Activated T-cell treated with anti-CD3 and anti-CD28 coated beads, Interleukin-2, amount 50 U/mL, for 4 hours (primary cell): ENCODE measurements around the gene LRTM2. TPM values are rescaled to one million over a fixed set of nuclear protein-coding genes. Genes with fewer than 3 reads are reported as not detected.
A peak's percentile ranks its signal among the peaks of the same experiment; 100 is the strongest.
"Not testable (repeated sequence)": the region's sequence is repeated elsewhere in the genome, so short reads cannot be mapped to it uniquely, and the experiment has no call there.

ENCODE experiments used
- ATAC-seq, 2 donors: fragments of 200-7000 bp; cut with Tn5 transposase; one replicate each; pipeline ENCODE4 v1.10.0; 2021
- DNase-seq: peaks from one replicate; pipeline ENCODE4 v3.0.0-alpha.2; 2020
- H3K27me3 Mint-ChIP-seq: one replicate; pipeline ENCODE4 v1.8.0; 2021; ENCODE audit warnings: low read depth, mixed read lengths
- H3K36me3 Mint-ChIP-seq: one replicate; pipeline ENCODE4 v1.8.0; 2022; ENCODE audit warnings: mixed read lengths; ENCODE audit not compliant: insufficient read depth
- H3K4me1 Mint-ChIP-seq: one replicate; pipeline ENCODE4 v1.8.0; 2021; ENCODE audit warnings: low read depth, mixed read lengths
- H3K4me3 Mint-ChIP-seq: one replicate; pipeline ENCODE4 v1.8.0; 2021; ENCODE audit warnings: mild to moderate bottlenecking, moderate library complexity, mixed read lengths
- H3K9me3 Mint-ChIP-seq: one replicate; pipeline ENCODE4 v1.8.0; 2021; ENCODE audit warnings: mixed read lengths
- total RNA-seq, 3 donors: library from RNA; stranded (reverse); gene quantifications; one replicate each; pipeline ENCODE4 v1.2.1, GENCODE V29; 2021

LRTM2 gene
- total RNA-seq, 3 donors from 2014 or later: 0.08 to 0.34 (median 0.27) TPM

DNA sequence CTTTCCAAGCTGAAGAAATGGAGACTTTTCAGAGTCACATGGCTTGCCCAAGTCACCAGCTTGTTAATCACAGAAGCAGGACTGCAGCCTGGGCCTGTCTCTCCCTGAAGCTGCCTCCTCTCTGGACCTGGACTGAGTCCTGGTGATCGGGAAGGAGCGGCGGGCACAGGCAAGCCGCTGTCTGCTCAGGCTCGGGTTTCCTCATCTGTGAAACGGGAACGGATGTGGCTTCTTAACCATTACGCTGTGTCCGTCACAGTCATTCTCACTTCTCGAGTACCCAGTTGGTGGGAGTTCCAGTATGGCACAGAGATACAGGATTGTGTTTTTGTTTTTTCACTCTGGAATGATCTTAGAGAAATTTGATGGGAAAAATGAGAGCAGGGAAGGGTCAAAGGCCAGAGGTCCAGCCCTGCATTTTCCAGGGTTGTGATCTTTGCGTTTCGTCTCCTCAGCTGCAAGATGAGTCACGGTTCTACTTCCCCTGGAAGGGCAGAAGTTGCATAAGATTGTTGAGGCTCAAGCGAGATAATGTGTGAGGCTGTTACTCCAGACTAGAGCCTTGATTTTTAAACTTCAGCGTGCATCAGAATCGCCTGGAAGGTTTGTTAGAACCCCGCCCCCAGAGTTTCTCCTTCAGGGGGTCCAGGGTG lies 7.6 kb upstream of the LRTM2 start:
- Mint-ChIP-seq H3K4me3 (peak overlapping the region; percentile 35), H3K4me1 (peaks cover 8% of the 10 kb centered on the region), H3K9me3 (no peaks in the 10 kb centered on the region), H3K36me3 (no peaks in the 10 kb centered on the region), H3K27me3 (peaks cover 4% of the 10 kb centered on the region)
- ATAC-seq (peak in 1 of 2 donors; percentile 23), DNase-seq (no peak)

DNA sequence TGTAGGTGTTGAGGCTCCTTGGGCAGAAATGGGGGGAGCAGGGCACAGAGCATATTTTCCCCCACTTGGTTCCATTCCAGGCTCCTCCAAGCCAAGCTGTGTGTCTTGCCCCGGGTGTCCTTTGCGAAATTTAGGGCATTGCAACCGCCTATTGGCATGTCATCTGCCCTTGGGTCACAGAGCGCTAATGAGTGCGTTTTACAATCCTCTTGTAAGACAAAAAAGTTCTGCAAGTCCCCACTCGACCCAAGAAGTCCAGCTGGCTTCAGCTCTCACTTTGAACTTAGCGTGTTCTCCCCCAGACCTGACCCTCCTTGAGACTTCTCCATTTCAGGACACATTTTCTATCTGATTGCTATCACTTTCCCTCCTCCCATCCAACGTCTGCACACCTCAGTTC lies 6.1 kb upstream of the LRTM2 start:
- peaks cover 9% of the 10 kb centered on the region for H3K27me3 Mint-ChIP-seq
- no peaks in the 10 kb centered on the region for H3K36me3 Mint-ChIP-seq
- DNase-seq (no peak), ATAC-seq (no peak)
- no peaks in the 10 kb centered on the region for H3K9me3 Mint-ChIP-seq
- H3K4me1 Mint-ChIP-seq: peaks cover 5% of the 10 kb centered on the region
- H3K4me3 Mint-ChIP-seq: no peak overlapping the region

DNA sequence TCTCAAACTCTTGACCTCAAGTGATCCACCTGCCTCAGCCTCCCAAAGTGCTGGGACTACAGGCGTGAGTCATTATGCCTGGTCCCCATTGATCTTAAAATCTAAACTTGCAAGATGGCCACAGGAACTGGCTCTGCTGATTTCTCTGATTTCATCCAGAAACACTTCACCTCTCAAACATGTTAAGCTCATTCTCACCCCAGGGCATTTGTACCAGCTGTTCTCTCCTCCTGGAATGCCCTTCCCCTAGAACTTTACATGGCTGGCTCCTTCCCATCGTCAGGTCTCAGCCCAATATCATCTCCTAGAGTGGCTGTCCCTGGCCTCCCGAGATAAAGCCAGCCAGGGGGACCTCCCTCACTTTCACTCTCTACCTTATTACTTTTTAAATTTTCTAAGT lies 5.3 kb upstream of the LRTM2 start:
- Mint-ChIP-seq H3K9me3 (no peaks in the 10 kb centered on the region), H3K4me3 (no peak overlapping the region), H3K4me1 (peaks cover 4% of the 10 kb centered on the region), H3K36me3 (no peaks in the 10 kb centered on the region), H3K27me3 (peaks cover 13% of the 10 kb centered on the region)
- DNase-seq (no peak), ATAC-seq (no peak)

DNA sequence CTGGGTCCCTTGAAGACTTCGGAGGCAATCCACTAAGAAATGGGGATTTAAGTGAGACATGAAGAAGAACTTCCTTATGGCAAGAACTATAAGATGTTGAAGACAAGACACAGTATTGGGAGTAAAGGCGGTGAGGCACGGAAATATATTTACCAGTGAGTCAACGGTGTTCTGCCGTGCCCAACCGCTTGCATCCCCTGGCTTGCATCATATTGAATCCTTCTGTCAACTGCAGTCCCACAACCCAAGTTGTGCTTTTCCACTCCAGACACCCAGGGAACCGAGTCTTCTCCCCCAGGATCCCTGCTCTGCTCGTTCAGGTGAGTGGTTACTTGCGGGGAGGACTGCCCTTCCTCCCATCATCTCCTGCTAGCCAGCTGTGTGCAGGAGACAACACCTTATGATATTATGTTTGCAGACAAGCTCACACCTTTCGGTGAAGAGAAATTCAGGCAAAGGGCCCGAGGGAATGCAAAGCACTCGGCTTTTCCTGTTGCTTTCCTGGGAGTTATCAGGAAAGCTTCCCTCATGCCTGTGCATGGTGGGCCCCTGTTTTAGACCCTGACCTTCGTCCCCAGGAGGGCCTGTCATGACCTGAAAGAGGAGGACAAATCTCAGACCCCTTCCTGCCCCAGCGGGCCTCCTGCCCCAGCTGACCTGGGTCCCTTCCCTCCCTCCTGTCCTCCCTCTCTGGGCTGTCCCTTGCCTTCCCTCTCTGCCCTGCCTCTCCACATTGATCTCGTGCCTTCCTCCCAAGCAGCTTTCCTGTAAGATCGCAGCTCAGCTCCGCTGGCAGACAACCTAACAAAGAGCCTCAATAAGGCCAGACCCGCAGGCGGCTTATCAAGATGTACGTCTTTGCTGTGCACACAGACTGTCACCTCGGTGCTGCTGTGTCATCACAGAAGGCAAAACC lies 4.3 kb upstream of the LRTM2 start:
- DNase-seq (no peak), ATAC-seq (no peak)
- H3K36me3 Mint-ChIP-seq: no peaks in the 10 kb centered on the region
- no peak overlapping the region for H3K4me3 Mint-ChIP-seq
- H3K27me3 Mint-ChIP-seq: peaks cover 21% of the 10 kb centered on the region
- no peaks in the 10 kb centered on the region for H3K9me3 Mint-ChIP-seq
- peaks cover 2% of the 10 kb centered on the region for H3K4me1 Mint-ChIP-seq

DNA sequence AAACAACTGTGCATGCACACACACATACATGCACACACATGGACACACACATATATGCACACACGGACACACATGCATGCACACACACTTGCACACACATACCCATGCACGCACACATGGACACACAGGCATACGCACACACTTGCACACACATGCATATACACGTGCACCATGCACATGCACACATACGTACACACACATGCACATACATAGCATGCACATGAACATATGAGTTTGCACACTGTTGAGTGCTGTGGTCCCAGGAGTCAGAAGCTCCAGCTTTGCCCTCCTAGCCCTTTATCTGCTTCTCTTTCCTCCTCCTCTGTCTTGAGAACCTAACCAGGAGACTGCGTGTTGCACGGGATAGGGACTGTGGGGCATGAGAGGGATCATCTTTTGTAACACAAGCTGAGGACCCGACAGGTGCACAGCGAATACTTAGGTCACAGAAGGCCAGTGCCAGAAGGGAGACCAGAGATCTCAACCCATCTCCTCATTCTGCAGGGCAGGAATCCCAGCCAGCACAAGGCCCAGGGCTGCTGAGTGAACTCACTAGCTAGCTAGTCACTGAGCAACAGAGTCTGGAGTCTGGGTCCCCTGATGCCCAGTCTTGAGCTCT lies 3.5 kb upstream of the LRTM2 start:
- Mint-ChIP-seq H3K4me3 (no peak overlapping the region), H3K9me3 (no peaks in the 10 kb centered on the region), H3K27me3 (peaks cover 26% of the 10 kb centered on the region), H3K4me1 (peaks cover 2% of the 10 kb centered on the region), H3K36me3 (no peaks in the 10 kb centered on the region)
- DNase-seq (no peak), ATAC-seq (no peak)

DNA sequence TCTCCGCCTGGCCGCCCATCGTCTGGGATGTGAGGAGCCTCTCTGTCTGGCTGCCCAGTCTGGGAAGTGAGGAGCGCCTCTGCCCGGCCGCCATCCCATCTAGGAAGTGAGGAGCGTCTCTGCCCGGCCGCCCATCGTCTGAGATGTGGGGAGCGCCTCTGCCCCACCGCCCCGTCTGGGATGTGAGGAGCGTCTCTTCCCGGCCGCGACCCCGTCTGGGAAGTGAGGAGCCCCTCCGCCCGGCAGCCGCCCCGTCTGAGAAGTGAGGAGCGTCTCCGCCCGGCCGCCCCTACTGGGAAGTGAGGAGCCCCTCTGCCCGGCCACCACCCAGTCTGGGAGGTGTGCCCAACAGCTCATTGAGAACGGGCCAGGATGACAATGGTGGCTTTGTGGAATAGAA lies 2.4 kb upstream of the LRTM2 start:
- H3K4me1 Mint-ChIP-seq, ATAC-seq, H3K4me3 Mint-ChIP-seq, H3K36me3 Mint-ChIP-seq, H3K9me3 Mint-ChIP-seq, DNase-seq: not testable (repeated sequence)
- H3K27me3 Mint-ChIP-seq: peaks cover 34% of the 10 kb centered on the region

DNA sequence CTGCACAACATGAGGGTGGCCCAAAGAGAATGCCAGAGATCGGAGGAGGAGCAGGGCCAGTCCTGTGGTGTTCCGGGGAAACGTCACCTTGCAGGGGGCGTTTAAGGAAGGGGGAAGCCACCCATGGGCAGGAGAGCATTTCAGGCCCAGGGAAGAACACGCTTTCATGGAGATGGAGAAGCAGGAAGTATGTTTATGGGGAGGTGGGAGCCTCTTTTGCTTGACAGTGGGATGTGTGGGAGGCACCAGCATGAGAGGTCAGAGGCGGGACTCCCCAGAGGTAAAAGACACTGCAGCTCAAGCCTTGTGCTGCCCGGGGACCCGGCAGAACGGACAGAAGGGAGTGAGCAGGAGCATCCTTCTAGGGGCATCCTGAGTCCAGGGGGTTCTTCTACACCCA lies 1.3 kb upstream of the LRTM2 start:
- Mint-ChIP-seq H3K9me3 (no peaks in the 10 kb centered on the region), H3K4me1 (peaks cover 2% of the 10 kb centered on the region), H3K4me3 (no peak overlapping the region), H3K36me3 (no peaks in the 10 kb centered on the region), H3K27me3 (peaks cover 37% of the 10 kb centered on the region)
- DNase-seq (no peak), ATAC-seq (no peak)

DNA sequence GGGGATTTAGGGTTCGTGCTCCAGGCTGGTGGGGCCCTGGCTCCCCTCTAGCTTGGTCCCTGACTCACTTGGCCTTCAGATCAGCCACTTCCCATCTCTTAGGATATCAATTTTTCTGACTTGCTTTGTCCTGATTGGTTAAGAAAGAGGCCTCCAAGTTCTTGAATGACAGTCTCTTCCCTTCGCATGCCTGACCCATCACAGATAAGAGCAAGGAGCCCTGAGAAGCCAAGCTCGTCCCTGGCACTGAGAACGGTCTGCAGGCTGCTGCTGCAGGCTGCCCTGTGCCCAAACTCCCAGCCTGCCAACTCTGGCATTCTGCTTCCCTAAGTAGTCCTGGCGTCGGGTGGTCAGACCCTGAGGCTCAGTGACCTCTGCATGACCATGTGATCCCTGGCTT lies 794 bp upstream of the LRTM2 start:
- Mint-ChIP-seq H3K36me3 (no peaks in the 10 kb centered on the region), H3K27me3 (peaks cover 35% of the 10 kb centered on the region), H3K4me3 (no peak overlapping the region), H3K4me1 (peaks cover 2% of the 10 kb centered on the region), H3K9me3 (no peaks in the 10 kb centered on the region)
- DNase-seq (no peak), ATAC-seq (no peak)

DNA sequence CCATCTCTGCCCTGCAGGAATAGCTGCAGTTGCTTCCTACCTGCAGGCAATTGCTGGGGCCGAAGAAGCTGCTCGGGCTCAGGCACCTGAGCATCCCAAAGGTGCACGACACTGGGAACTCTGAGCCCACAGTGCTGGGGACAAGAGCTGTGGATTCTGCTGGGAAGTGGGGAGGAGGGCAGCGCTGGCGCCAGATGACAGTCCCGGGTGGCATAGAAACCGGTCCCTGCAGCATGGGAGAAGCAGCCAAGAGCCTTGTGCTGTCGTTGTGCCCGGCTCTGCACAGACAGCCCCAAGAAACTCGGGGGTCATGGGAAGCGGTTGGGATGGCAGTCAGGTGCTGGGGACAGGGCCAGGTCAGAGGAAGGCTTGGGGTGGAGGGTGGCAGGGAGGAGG lies 529 bp downstream of the LRTM2 start:
- DNase-seq (no peak), ATAC-seq (no peak)
- no peak overlapping the region for H3K4me3 Mint-ChIP-seq
- peaks cover 2% of the 10 kb centered on the region for H3K4me1 Mint-ChIP-seq
- peaks cover 36% of the 10 kb centered on the region for H3K27me3 Mint-ChIP-seq
- no peaks in the 10 kb centered on the region for H3K9me3 Mint-ChIP-seq
- no peaks in the 10 kb centered on the region for H3K36me3 Mint-ChIP-seq

DNA sequence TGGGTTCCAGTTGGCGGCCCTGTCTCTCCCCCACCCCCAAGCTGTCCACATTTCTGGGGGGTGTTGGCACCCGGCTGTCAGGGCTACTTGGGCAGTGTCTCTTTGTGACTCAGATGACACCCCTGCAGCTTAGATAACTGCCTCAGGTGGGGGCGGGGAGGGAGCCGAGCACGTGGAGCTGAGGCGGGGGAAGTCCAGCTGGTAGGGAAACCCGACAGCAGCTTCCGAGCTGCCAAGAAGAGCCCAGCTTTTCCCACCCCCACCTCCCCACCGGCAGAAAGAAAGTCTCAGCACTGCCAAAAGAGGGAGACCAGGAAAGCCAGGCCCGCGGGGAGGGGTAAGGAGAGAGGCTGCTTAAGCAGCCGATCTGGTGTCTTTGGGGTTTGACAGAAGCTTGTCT lies 1.4 kb downstream of the LRTM2 start:
- Mint-ChIP-seq H3K4me3 (no peak overlapping the region), H3K4me1 (peaks cover 2% of the 10 kb centered on the region), H3K9me3 (no peaks in the 10 kb centered on the region), H3K27me3 (peaks cover 34% of the 10 kb centered on the region), H3K36me3 (no peaks in the 10 kb centered on the region)
- no peak for DNase-seq
- no peak for ATAC-seq

DNA sequence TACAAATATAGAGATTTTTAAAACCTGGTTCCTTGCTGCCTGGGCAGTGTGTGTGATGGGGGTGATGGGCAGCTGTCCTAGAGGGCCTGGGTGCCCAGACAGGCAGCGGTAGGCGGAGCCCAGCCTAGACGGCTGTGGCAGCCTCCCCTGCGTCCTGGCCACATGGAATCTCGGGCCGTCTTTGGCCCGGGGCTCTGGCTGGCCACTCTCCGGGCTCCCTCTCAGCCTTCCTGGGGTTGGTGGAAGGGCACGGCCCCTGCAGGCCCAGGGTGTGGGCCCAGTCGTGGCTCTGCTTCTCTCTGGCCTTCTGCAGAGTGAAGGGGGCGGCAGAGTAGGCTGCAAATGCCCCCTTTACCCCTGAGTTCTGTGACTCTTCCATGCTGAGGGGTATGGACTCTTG lies 2.3 kb downstream of the LRTM2 start:
- peaks cover 2% of the 10 kb centered on the region for H3K4me1 Mint-ChIP-seq
- ATAC-seq (no peak), DNase-seq (no peak)
- no peak overlapping the region for H3K4me3 Mint-ChIP-seq
- peaks cover 34% of the 10 kb centered on the region for H3K27me3 Mint-ChIP-seq
- no peaks in the 10 kb centered on the region for H3K36me3 Mint-ChIP-seq
- no peaks in the 10 kb centered on the region for H3K9me3 Mint-ChIP-seq

DNA sequence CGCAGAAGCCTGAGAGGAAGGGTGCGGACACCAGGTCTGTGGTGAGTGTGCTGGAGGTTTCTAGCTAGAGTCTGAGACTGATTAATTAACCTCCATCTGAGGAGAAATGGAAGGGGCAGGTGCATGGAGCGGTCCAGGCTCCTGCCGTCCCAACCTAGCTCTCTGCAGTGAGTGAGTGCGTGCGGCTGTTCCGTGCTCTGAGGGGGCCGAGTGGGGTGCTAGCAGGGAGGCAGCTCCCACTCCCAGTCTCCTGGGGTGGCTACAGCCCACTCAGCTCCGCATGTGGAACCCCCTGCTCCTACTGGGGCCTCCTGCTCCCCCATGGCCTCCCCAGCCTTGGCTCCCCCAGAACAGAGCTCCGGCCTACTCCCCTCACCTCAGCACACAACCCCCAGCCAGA lies 2.9 kb downstream of the LRTM2 start:
- Mint-ChIP-seq H3K27me3 (peaks cover 34% of the 10 kb centered on the region), H3K4me3 (no peak overlapping the region), H3K36me3 (no peaks in the 10 kb centered on the region), H3K4me1 (peaks cover 2% of the 10 kb centered on the region), H3K9me3 (no peaks in the 10 kb centered on the region)
- ATAC-seq (no peak), DNase-seq (no peak)

DNA sequence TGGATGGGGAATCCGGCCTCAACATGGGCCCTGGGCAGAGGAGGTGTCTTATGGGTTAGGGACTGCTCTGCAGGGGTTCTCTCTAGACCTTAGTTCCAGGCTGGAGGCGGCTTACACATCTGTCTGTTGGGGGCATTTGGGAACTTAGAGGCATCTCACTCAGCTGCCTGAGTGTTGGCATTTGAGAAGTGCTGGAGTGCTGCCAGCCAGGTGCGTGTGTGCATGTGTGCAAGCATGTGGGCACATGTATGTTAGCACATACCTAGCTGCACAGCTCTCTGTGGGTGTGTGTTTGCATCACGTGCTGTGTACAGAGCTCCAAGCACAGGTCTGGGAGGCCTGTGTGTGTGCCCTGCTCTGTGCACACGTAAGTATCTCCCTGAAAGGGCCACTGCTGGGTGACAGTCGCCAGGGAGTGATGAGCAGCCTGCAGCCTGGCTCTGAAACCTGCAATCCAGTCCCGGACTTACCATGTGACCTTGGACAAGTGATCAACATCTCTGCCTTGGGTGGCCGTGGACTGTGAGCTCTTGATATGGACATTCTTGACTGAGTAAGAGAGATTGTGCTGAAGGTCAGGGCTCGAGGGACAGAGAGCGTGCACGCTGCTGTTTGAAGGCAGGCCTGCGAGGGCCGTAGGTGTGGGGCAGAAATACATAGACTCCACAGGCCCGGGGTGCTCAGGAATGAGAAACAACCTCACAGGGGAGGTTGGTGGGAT lies 5.2 kb downstream of the LRTM2 start:
- Mint-ChIP-seq H3K4me3 (no peak overlapping the region), H3K36me3 (no peaks in the 10 kb centered on the region), H3K9me3 (no peaks in the 10 kb centered on the region), H3K4me1 (no peaks in the 10 kb centered on the region), H3K27me3 (peaks cover 35% of the 10 kb centered on the region)
- DNase-seq: no peak
- no peak for ATAC-seq

DNA sequence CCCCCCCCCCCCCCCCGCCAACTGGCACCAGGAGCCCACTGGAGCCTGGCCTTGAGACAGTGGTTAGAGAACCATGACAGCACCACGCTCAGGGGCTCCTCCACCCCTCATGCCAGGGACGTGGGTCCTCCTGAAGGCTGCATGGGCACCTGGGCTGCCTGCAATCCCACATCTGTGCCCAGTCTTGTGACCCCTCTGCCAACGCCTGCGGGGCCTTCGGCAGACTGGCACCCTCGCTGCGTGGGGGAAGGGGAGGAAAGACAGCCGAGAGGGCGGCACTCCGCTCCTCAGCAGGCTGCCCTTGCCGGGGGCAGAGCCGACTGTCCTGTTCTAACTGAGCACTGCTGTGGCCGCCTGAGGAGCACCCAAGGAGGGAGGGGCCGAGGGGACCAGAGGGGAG lies 6.0 kb downstream of the LRTM2 start:
- no peaks in the 10 kb centered on the region for H3K9me3 Mint-ChIP-seq
- H3K4me1 Mint-ChIP-seq: no peaks in the 10 kb centered on the region
- DNase-seq (no peak), ATAC-seq (no peak)
- no peak overlapping the region for H3K4me3 Mint-ChIP-seq
- H3K36me3 Mint-ChIP-seq: no peaks in the 10 kb centered on the region
- H3K27me3 Mint-ChIP-seq: peaks cover 34% of the 10 kb centered on the region
